ENCODE results near the gene PACSIN2. TPM values are rescaled to one million over a fixed set of nuclear protein-coding genes. Genes with fewer than 3 reads are reported as not detected.

PACSIN2 gene, protein sequence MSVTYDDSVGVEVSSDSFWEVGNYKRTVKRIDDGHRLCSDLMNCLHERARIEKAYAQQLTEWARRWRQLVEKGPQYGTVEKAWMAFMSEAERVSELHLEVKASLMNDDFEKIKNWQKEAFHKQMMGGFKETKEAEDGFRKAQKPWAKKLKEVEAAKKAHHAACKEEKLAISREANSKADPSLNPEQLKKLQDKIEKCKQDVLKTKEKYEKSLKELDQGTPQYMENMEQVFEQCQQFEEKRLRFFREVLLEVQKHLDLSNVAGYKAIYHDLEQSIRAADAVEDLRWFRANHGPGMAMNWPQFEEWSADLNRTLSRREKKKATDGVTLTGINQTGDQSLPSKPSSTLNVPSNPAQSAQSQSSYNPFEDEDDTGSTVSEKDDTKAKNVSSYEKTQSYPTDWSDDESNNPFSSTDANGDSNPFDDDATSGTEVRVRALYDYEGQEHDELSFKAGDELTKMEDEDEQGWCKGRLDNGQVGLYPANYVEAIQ
- 10 to 100 TPM; 27.6 to 62.5 (median 38.1) TPM for total RNA-seq
- 10 to 100 TPM; 26.6 to 36.3 TPM for polyA plus RNA-seq
- 45.5 reads per million, percentile 69 among the genes with 10 or more reads in this experiment for total RNA-seq

DNA sequence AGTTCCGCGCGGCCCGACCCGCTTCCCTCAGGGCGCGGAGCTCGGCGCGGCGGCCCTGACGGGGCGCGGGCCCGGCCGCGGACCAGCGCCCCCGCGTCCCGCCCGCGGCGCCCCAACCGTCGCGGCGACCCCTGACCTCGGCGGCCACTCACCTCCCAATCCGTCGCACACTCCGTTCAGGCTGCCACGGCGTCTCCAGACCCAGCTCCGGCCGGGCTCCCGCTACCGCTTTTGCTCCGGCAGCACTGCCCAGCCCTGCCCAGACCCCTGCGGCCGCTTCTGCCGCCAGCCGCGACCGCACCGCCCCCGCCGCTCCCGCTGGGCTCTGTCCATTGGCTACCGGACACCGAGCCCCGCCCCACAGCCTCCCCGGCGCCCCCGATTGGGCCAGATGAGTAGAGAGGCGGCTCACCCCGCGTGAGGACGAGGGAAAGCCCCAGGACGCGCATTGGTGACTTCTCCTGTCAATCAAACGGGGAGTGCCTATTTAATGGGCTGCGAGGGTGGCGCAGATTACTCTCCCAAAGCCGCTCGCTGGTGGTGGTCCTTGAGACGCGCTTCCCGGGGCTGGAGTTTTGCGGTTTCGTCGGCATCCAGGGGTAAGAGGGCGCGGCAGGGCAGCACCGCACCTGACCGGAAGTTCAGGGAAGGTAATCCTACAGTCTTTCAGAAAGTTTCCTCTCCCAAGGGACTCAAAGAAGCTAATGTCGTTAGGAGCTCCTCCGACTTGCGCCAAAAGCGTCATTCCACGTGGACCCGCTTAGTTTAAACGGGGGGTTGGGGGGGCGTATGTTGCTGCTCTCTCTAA lies at the start of gene PACSIN2:
TSS of gene PACSIN2 (minus strand) at position 281 of the 808 bp plus-strand sequence. CDS start 103,069 bp downstream, outside the sequence.
- Histone ChIP-seq H3K4me3 (ENCODE audit: low read length) (peak within 1 kb of the TSS; percentile 91), H3K27me3 (ENCODE audit: control insufficient read depth in 2 of 2, insufficient read depth in 2 of 2, low read length in 2 of 2) (no peaks in the 10 kb centered on the region), H3K9me3 (ENCODE audit: control insufficient read depth in 2 of 3, low read length in 3 of 3) (no peaks in the 10 kb centered on the region), H3K4me1 (ENCODE audit: control insufficient read depth in 2 of 2, insufficient read depth in 2 of 2, low read length in 2 of 2) (peaks cover 9 to 17% of the 10 kb centered on the region in 2 donors), H3K36me3 (ENCODE audit: control insufficient read depth in 2 of 3, insufficient read depth in 3 of 3, low read length in 3 of 3) (peaks cover 0 to 4% (median 0%) of the 10 kb centered on the region in 3 experiments), H3K27ac (ENCODE audit: low read depth, low read length) (peak within 1 kb of the TSS; percentile 83)
- Mint-ChIP-seq H3K36me3 (no peaks in the 10 kb centered on the region), H3K27ac (peak within 1 kb of the TSS; percentile 87 to 98 (median 95)), H3K9me3 (peaks cover 0 to 6% (median 0%) of the 10 kb centered on the region in 11 donors), H3K27me3 (peaks cover 0 to 5% (median 0%) of the 10 kb centered on the region in 5 donors), H3K4me3 (peak within 1 kb of the TSS; percentile 93 to 99 (median 98)), H3K4me1 (peaks cover 18 to 56% (median 42%) of the 10 kb centered on the region in 7 donors)
- POLR2A ChIA-PET, result interaction anchor here (0.8 to 3.3 kb wide), 9 partner anchors 9 to 366 kb away, joined by 3 to 20 read pairs (median 5); partner anchors contain the start of genes ARFGAP3 and CYB5R3
- ATAC-seq, result peak; percentile 99
- intact Hi-C loops (cut with micrococcal nuclease), result loop anchor here (1.0 to 10.0 kb wide), 8 partner anchors 14 to 1630 kb away; partner anchors contain the start of genes ARFGAP3 (in 2 of the 2), TTLL1 (in 2 of the 2), POLDIP3 (in 1 of the 2) and TEF (in 1 of the 2)
- CTCF ChIA-PET, result no interaction called here
- peak; percentile 95 to 99 (median 97) for DNase-seq

DNA sequence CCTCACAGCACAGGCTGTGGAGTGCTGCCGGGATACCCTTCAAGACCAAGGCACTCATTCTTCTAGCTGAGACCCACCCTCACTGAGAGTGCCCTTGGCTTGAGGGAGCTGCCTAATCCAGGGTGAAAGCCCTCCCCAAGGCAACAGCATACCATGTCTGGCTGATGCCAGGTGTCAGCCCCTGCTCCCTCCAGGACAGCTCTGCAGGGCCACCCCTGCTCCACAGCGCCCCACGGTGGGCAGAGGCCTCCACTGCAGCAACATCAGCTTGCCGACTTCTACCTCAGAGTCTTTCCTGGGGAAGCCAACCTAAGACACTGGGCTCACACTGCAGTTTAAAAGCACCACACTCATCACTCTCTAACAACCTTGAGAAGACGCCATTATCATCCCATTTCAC lies 45.2 kb upstream of the PACSIN2 start:
- H3K27ac ChIP-seq (ENCODE audit: low read depth, low read length), result no peak overlapping the region
- ChIA-PET POLR2A (no interaction called here), CTCF (interaction anchor here (0.5 kb wide), 1 partner anchor 27 kb away, joined by 5 read pairs; no protein-coding TSS in a partner anchor)
- ATAC-seq, result peak; percentile 53
- H3K36me3 Mint-ChIP-seq, result peaks cover 1 to 42% (median 16%) of the 10 kb centered on the region in 5 donors
- peaks cover 0 to 42% (median 0%) of the 10 kb centered on the region in 3 experiments for H3K36me3 ChIP-seq (ENCODE audit: control insufficient read depth in 2 of 3, insufficient read depth in 3 of 3, low read length in 3 of 3)
- DNase-seq, result peak in 5 of 9 donors; percentile 8 to 67 (median 19)
- H3K27me3 ChIP-seq (ENCODE audit: control insufficient read depth in 2 of 2, insufficient read depth in 2 of 2, low read length in 2 of 2), result no peaks in the 10 kb centered on the region
- H3K4me1 Mint-ChIP-seq, result no peaks in the 10 kb centered on the region
- H3K4me1 ChIP-seq (ENCODE audit: control insufficient read depth in 2 of 2, insufficient read depth in 2 of 2, low read length in 2 of 2), result no peaks in the 10 kb centered on the region
- no peak overlapping the region for H3K27ac Mint-ChIP-seq
- H3K9me3 Mint-ChIP-seq, result no peaks in the 10 kb centered on the region
- H3K4me3 ChIP-seq (ENCODE audit: low read length), result no peak overlapping the region
- intact Hi-C loops (cut with micrococcal nuclease), result no loop called here
- H3K27me3 Mint-ChIP-seq, result no peaks in the 10 kb centered on the region
- no peak overlapping the region for H3K4me3 Mint-ChIP-seq
- H3K9me3 ChIP-seq (ENCODE audit: control insufficient read depth in 2 of 3, low read length in 3 of 3), result no peaks in the 10 kb centered on the region

DNA sequence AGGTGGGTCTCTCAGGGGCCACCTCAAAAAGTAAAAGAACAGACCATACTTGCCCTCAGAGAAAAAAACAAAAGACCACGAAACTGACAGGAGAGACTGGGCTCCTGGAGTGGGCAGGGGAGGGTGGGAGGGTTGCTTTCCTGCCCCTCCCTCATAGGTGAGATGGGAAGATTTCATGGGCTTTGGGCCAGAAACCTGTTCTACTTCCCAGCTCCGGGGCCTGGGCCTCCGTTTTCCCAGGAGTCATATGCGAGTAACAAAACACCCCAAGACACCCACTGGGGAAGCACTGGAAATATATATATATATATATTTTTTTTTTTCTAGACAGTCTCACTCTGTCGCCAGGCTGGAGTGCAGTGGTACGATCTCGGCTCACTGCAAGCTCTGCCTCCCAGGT lies 42.7 kb upstream of the PACSIN2 start:
- CTCF ChIA-PET, result interaction anchor here (0.6 kb wide), 1 partner anchor 67 kb away, joined by 3 read pairs; no protein-coding TSS in a partner anchor

DNA sequence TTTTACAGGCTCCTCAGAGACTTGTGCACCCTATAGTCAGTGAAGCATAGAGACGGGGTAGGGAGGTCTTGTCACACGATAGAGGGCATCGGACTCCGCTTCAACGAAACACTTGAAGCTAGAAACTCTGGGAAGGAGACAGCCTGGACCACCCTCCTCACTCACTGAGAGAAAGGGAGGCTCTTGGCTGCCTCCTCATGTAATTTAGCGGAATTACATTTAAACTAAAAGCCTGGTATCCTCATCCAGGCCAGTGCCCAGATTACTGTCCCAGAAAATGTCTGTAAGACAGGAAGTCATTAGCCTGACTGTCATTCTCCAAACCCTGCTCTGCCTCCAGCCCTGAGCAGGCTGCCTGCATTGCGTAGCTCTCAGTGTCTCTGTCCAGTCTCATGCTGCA lies 38.2 kb upstream of the PACSIN2 start:
- intact Hi-C loops (cut with micrococcal nuclease), result no loop called here
- Mint-ChIP-seq H3K4me1 (no peaks in the 10 kb centered on the region), H3K36me3 (peaks cover 0 to 28% (median 3%) of the 10 kb centered on the region in 5 donors), H3K27me3 (no peaks in the 10 kb centered on the region), H3K9me3 (no peaks in the 10 kb centered on the region), H3K27ac (no peak overlapping the region), H3K4me3 (no peak overlapping the region)
- Histone ChIP-seq H3K36me3 (ENCODE audit: control insufficient read depth in 2 of 3, insufficient read depth in 3 of 3, low read length in 3 of 3) (peaks cover 0 to 17% (median 0%) of the 10 kb centered on the region in 3 experiments), H3K27me3 (ENCODE audit: control insufficient read depth in 2 of 2, insufficient read depth in 2 of 2, low read length in 2 of 2) (no peaks in the 10 kb centered on the region), H3K4me1 (ENCODE audit: control insufficient read depth in 2 of 2, insufficient read depth in 2 of 2, low read length in 2 of 2) (no peaks in the 10 kb centered on the region), H3K9me3 (ENCODE audit: control insufficient read depth in 2 of 3, low read length in 3 of 3) (no peaks in the 10 kb centered on the region), H3K27ac (ENCODE audit: low read depth, low read length) (no peak overlapping the region), H3K4me3 (ENCODE audit: low read length) (no peak overlapping the region)
- DNase-seq (no peak), ATAC-seq (no peak)
- ChIA-PET CTCF (interaction anchor here (0.9 kb wide), 1 partner anchor 204 kb away, joined by 4 read pairs; no protein-coding TSS in a partner anchor), POLR2A (no interaction called here)

More for the DNA sequence above, 42.7 kb upstream of the PACSIN2 start:
- Histone ChIP-seq H3K4me3 (ENCODE audit: low read length) (no peak overlapping the region), H3K27me3 (ENCODE audit: control insufficient read depth in 2 of 2, insufficient read depth in 2 of 2, low read length in 2 of 2) (no peaks in the 10 kb centered on the region), H3K27ac (ENCODE audit: low read depth, low read length) (no peak overlapping the region), H3K9me3 (ENCODE audit: control insufficient read depth in 2 of 3, low read length in 3 of 3) (no peaks in the 10 kb centered on the region), H3K36me3 (ENCODE audit: control insufficient read depth in 2 of 3, insufficient read depth in 3 of 3, low read length in 3 of 3) (peaks cover 0 to 29% (median 0%) of the 10 kb centered on the region in 3 experiments), H3K4me1 (ENCODE audit: control insufficient read depth in 2 of 2, insufficient read depth in 2 of 2, low read length in 2 of 2) (no peaks in the 10 kb centered on the region)
- DNase-seq (no peak), ATAC-seq (no peak)
- Mint-ChIP-seq H3K27me3 (no peaks in the 10 kb centered on the region), H3K4me3 (no peak overlapping the region), H3K27ac (no peak overlapping the region), H3K36me3 (peaks cover 1 to 30% (median 12%) of the 10 kb centered on the region in 5 donors), H3K4me1 (no peaks in the 10 kb centered on the region), H3K9me3 (no peaks in the 10 kb centered on the region)
- POLR2A ChIA-PET, result no interaction called here
- intact Hi-C loops (cut with micrococcal nuclease), result no loop called here

DNA sequence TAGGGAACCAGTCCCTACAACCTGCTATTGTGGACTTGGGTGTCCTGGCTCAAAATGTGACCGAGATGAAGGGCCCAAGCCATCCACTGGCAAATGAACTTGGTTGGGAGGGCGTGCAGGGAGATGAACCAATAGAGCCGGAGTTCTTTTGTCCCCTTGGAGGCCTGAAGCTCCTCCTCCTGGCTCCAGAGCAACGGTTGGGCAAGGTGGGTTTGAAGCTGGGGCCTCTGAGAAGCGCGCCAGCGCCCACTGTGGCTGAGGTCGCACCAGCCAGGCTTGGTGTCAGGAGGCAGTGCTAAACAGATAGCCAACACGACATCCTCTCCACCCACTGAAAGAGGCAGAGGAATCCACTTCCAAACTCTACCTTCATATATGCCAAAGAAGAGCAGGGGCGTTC lies 36.0 kb upstream of the PACSIN2 start:
- no peaks in the 10 kb centered on the region for H3K27me3 ChIP-seq (ENCODE audit: control insufficient read depth in 2 of 2, insufficient read depth in 2 of 2, low read length in 2 of 2)
- DNase-seq (no peak), ATAC-seq (no peak)
- intact Hi-C loops (cut with micrococcal nuclease), result no loop called here
- H3K27ac ChIP-seq (ENCODE audit: low read depth, low read length), result no peak overlapping the region
- no peaks in the 10 kb centered on the region for H3K4me1 Mint-ChIP-seq
- H3K27ac Mint-ChIP-seq, result no peak overlapping the region
- no peaks in the 10 kb centered on the region for H3K9me3 Mint-ChIP-seq
- no peak overlapping the region for H3K4me3 ChIP-seq (ENCODE audit: low read length)
- no peaks in the 10 kb centered on the region for H3K4me1 ChIP-seq (ENCODE audit: control insufficient read depth in 2 of 2, insufficient read depth in 2 of 2, low read length in 2 of 2)
- peaks cover 0 to 30% (median 0%) of the 10 kb centered on the region in 5 donors for H3K36me3 Mint-ChIP-seq
- no peaks in the 10 kb centered on the region for H3K27me3 Mint-ChIP-seq
- no peaks in the 10 kb centered on the region for H3K9me3 ChIP-seq (ENCODE audit: control insufficient read depth in 2 of 3, low read length in 3 of 3)
- CTCF ChIA-PET, result no interaction called here
- no peak overlapping the region for H3K4me3 Mint-ChIP-seq
- peaks cover 0 to 13% (median 0%) of the 10 kb centered on the region in 3 experiments for H3K36me3 ChIP-seq (ENCODE audit: control insufficient read depth in 2 of 3, insufficient read depth in 3 of 3, low read length in 3 of 3)
- POLR2A ChIA-PET, result no interaction called here

DNA sequence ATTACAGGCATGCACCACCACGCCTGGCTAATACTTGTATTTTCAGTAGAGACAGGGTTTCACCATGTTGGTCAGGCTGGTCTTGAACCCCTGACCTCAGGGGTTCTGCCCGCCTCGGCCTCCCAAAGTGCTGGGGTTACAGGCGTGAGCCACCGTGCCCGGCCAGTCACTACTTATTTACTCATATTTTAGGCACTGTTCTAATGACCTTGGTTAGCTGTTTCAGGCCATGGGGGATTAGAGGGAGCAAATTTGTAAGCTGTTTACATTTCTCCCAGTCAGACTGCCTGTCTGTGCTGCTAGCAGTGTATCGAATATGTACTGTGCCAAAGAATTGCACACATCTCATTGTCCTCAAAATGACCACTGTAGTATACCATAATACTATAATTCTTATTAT lies 32.7 kb upstream of the PACSIN2 start:
- Histone ChIP-seq H3K9me3 (ENCODE audit: control insufficient read depth in 2 of 3, low read length in 3 of 3) (no peaks in the 10 kb centered on the region), H3K4me1 (ENCODE audit: control insufficient read depth in 2 of 2, insufficient read depth in 2 of 2, low read length in 2 of 2) (no peaks in the 10 kb centered on the region), H3K27me3 (ENCODE audit: control insufficient read depth in 2 of 2, insufficient read depth in 2 of 2, low read length in 2 of 2) (no peaks in the 10 kb centered on the region), H3K36me3 (ENCODE audit: control insufficient read depth in 2 of 3, insufficient read depth in 3 of 3, low read length in 3 of 3) (peaks cover 0 to 13% (median 0%) of the 10 kb centered on the region in 3 experiments), H3K27ac (ENCODE audit: low read depth, low read length) (no peak overlapping the region), H3K4me3 (ENCODE audit: low read length) (no peak overlapping the region)
- no peak for ATAC-seq
- ChIA-PET POLR2A (no interaction called here), CTCF (no interaction called here)
- Mint-ChIP-seq H3K27ac (no peak overlapping the region), H3K4me1 (peaks cover 0 to 2% (median 0%) of the 10 kb centered on the region in 7 donors), H3K27me3 (no peaks in the 10 kb centered on the region), H3K36me3 (peaks cover 0 to 24% (median 0%) of the 10 kb centered on the region in 5 donors), H3K4me3 (no peak overlapping the region), H3K9me3 (no peaks in the 10 kb centered on the region)
- intact Hi-C loops (cut with micrococcal nuclease), result no loop called here
- DNase-seq, result no peak

All from naive thymus-derived CD4-positive, alpha-beta T cell (primary cell).